IMR-90 (cell line): Measurements from ENCODE around the gene TOGARAM2. TPM values are rescaled to one million over a fixed set of nuclear protein-coding genes. Genes with fewer than 3 reads are reported as not detected.

Experiments used
- ATAC-seq: fragments of 200-7000 bp; cut with Tn5 transposase; 2 replicates; pipeline ENCODE4 v1.9.1; 2020; ENCODE audit warnings: low read depth, mild to moderate bottlenecking, moderate library complexity
- BruUV-seq: library from RNA; stranded (reverse); fragments of 400-500 nt; replicated peaks from 2 replicates; lab custom pipeline; 2021; lab: Mats Ljungman, UMichigan
- CTCF ChIA-PET: fragments of 300-600 bp; formaldehyde crosslinking; extraction: SDS; loops from one replicate; lab custom pipeline; 2021; ENCODE audit warnings: antibody characterized with exemption; lab: Yijun Ruan, JAX
- POLR2A ChIA-PET: fragments of 300-600 bp; sonication (Branson Sonifier 250); formaldehyde crosslinking; loops from one replicate; lab custom pipeline; 2022; ENCODE audit warnings: antibody characterized with exemption; ENCODE audit not compliant: unreplicated experiment; lab: Charles Lee
- DNase-seq: peaks from one replicate; pipeline ENCODE4 v3.0.0; 2013
- H2AFZ ChIP-seq: replicated peaks from 2 replicates; pipeline ENCODE3; 2013; ENCODE audit warnings: low read length, mild to moderate bottlenecking; ENCODE audit not compliant: poor library complexity
- H2AK5ac ChIP-seq: 2 replicates; pipeline ENCODE4 v1.6.1; 2013; ENCODE audit warnings: low read depth, low read length, inconsistent platforms
- H2AK9ac ChIP-seq: replicated peaks from 2 replicates; pipeline ENCODE3; 2013; ENCODE audit warnings: mild to moderate bottlenecking, low read depth, low read length, moderate library complexity; ENCODE audit not compliant: poor library complexity
- H2BK120ac ChIP-seq: 2 replicates; pipeline ENCODE4 v1.6.1; 2013; ENCODE audit warnings: low read depth, low read length, inconsistent platforms
- H2BK15ac ChIP-seq: 3 replicates; pipeline ENCODE4 v1.6.1; 2013; ENCODE audit warnings: low read depth, low read length, inconsistent platforms
- H2BK20ac ChIP-seq: 2 replicates; pipeline ENCODE4 v1.6.1; 2013; ENCODE audit warnings: low read depth, mild to moderate bottlenecking, inconsistent platforms, low read length, moderate library complexity
- H2BK5ac ChIP-seq: 2 replicates; pipeline ENCODE4 v1.6.1; 2013; ENCODE audit warnings: mild to moderate bottlenecking, low read depth, low read length, inconsistent platforms; ENCODE audit not compliant: poor library complexity, severe bottlenecking
- H3K14ac ChIP-seq: replicated peaks from 2 replicates; pipeline ENCODE4 v1.6.1; 2013; ENCODE audit warnings: low read depth, low read length, inconsistent platforms
- H3K18ac ChIP-seq: 2 replicates; pipeline ENCODE4 v1.6.1; 2013; ENCODE audit warnings: low read depth, low read length, control low read depth
- H3K23ac ChIP-seq: 2 replicates; pipeline ENCODE4 v1.6.1; 2013; ENCODE audit warnings: low read depth, low read length, inconsistent platforms
- H3K27ac ChIP-seq: 2 replicates; pipeline ENCODE4 v1.5.1; 2013; ENCODE audit warnings: mild to moderate bottlenecking, control low read depth, low read length; ENCODE audit not compliant: insufficient read depth
- H3K27me3 ChIP-seq: 2 replicates; pipeline ENCODE4 v1.6.1; 2013; ENCODE audit warnings: low read length; ENCODE audit not compliant: control insufficient read depth, insufficient read depth
- H3K36me3 ChIP-seq: 2 replicates; pipeline ENCODE4 v1.6.1; 2013; ENCODE audit warnings: low read length, mixed read lengths; ENCODE audit not compliant: control insufficient read depth, insufficient read depth
- H3K4ac ChIP-seq: 2 replicates; pipeline ENCODE4 v1.6.1; 2013; ENCODE audit warnings: low read depth, low read length, inconsistent platforms
- H3K4me1 ChIP-seq: 2 replicates; pipeline ENCODE4 v1.6.1; 2013; ENCODE audit warnings: low read length, mixed read lengths; ENCODE audit not compliant: control insufficient read depth, insufficient read depth
- H3K4me2 ChIP-seq: 2 replicates; pipeline ENCODE4 v1.6.1; 2013; ENCODE audit warnings: low read depth, mild to moderate bottlenecking, control low read depth, low read length, moderate library complexity
- H3K4me3 ChIP-seq: 2 replicates; pipeline ENCODE4 v1.5.1; 2013; ENCODE audit warnings: low read depth, mild to moderate bottlenecking, control low read depth, low read length, moderate library complexity; ENCODE audit not compliant: insufficient read depth
- H3K56ac ChIP-seq: 2 replicates; pipeline ENCODE4 v1.6.1; 2013; ENCODE audit warnings: low read length, inconsistent platforms; ENCODE audit not compliant: insufficient read depth; ENCODE audit errors: extremely low read depth
- H3K79me1 ChIP-seq, 2 experiments: 2 replicates each; pipeline ENCODE4 v1.6.1; 2013; ENCODE audit warnings: low read length in 2 of 2, inconsistent platforms in 1 of 2, low read depth in 1 of 2
- H3K9ac ChIP-seq: 2 replicates; pipeline ENCODE4 v1.6.1; 2013; ENCODE audit warnings: low read depth, low read length, control low read depth
- H3K9me1 ChIP-seq: 2 replicates; pipeline ENCODE4 v1.6.1; 2013; ENCODE audit warnings: low read length, inconsistent platforms; ENCODE audit not compliant: insufficient read depth
- H3K9me3 ChIP-seq: 2 replicates; pipeline ENCODE4 v1.6.1; 2013; ENCODE audit warnings: low read length; ENCODE audit not compliant: control insufficient read depth, insufficient read depth
- H4K20me1 ChIP-seq: 2 replicates; pipeline ENCODE4 v1.6.1; 2013; ENCODE audit warnings: low read length, inconsistent platforms; ENCODE audit not compliant: insufficient read depth
- H4K5ac ChIP-seq: 2 replicates; pipeline ENCODE4 v1.6.1; 2013; ENCODE audit warnings: mild to moderate bottlenecking, low read depth, low read length, control low read depth
- H4K8ac ChIP-seq, 2 experiments: 2 replicates each; pipeline ENCODE4 v1.6.1; 2013; ENCODE audit warnings: low read depth in 2 of 2, low read length in 2 of 2, control low read depth in 1 of 2, inconsistent platforms in 1 of 2
- H4K91ac ChIP-seq: 2 replicates; pipeline ENCODE4 v1.6.1; 2013; ENCODE audit warnings: low read depth, low read length, inconsistent platforms; ENCODE audit not compliant: insufficient read depth
- BHLHE40 ChIP-seq: fragments of 150-350 bp; IDR thresholded peaks from 2 replicates; pipeline ENCODE4 v1.6.1; 2016; ENCODE audit warnings: mild to moderate bottlenecking, low read depth, low read length
- MAFK ChIP-seq: IDR thresholded peaks from 2 replicates; pipeline ENCODE4 v1.6.1; 2012; ENCODE audit warnings: low read depth, low read length, improper control_type of control experiment
- MAZ ChIP-seq: IDR thresholded peaks from 2 replicates; pipeline ENCODE4 v1.6.1; 2012; ENCODE audit warnings: low read depth, mild to moderate bottlenecking, low read length, improper control_type of control experiment, moderate library complexity, borderline replicate concordance
- NFE2L2 ChIP-seq: fragments of 150-350 bp; IDR thresholded peaks from 2 replicates; pipeline ENCODE4 v1.6.1; 2016; ENCODE audit warnings: low read depth, mild to moderate bottlenecking, low read length
- RAD21 ChIP-seq: IDR thresholded peaks from 2 replicates; pipeline ENCODE4 v1.6.1; 2012; ENCODE audit warnings: low read length, improper control_type of control experiment
- RCOR1 ChIP-seq: IDR thresholded peaks from 2 replicates; pipeline ENCODE4 v1.6.1; 2012; ENCODE audit warnings: mild to moderate bottlenecking, low read length, improper control_type of control experiment; ENCODE audit not compliant: insufficient replicate concordance
- USF2 ChIP-seq: fragments of 150-350 bp; IDR thresholded peaks from 2 replicates; pipeline ENCODE4 v1.6.1; 2017; ENCODE audit warnings: mild to moderate bottlenecking, antibody characterized with exemption, low read length, low read depth
- WGBS, 2 experiments: methylation state at CpG; one replicate each; pipeline versions ENCODE4 v1.1.5 to v1.1.7; 2013; ENCODE audit warnings: missing lambda C conversion rate in 2 of 2; ENCODE audit not compliant: insufficient read length in 1 of 2; ENCODE audit errors: extremely low coverage in 2 of 2; 5-methylcytosine and 5-hydroxymethylcytosine counted together
- dilution Hi-C: fragments of 300-500 bp; cut with HindIII; formaldehyde crosslinking; loops from one replicate; pipeline ENCODE4 v1.14.3; 2018; ENCODE audit warnings: low sequenced_read_pairs; ENCODE audit not compliant: unreplicated experiment
- in situ Hi-C: fragments of 300-500 bp; cut with MboI; formaldehyde crosslinking; loops from 3 replicates; pipeline ENCODE4 v1.14.3; 2019; ENCODE audit warnings: low sequenced_read_pairs, inconsistent platforms, mixed read lengths
- intact Hi-C: fragments of 100-400 bp; cut with micrococcal nuclease; formaldehyde crosslinking; loops from 2 replicates; pipeline ENCODE4 v1.10.0; 2022
- polyA plus RNA-seq, 3 experiments: library from polyadenylated mRNA; depleted of rRNA; stranded (reverse); fragments of >200 nt; gene quantifications; 2 replicates each; pipeline ENCODE4 v1.2.3, GENCODE V29; 2012; ENCODE audit warnings: low replicate concordance in 1 of 3
- total RNA-seq: library from RNA; depleted of rRNA; stranded (reverse); fragments of >200 nt; gene quantifications from 2 replicates; pipeline ENCODE4 v1.2.3, GENCODE V29; 2012

The TOGARAM2 gene
- total and polyA plus RNA-seq, 2 of the 4 experiments (the other 2 are of a cell fraction), result under 0.01 to 0.38 TPM

GRCh38 chr2:28941008-28941407 lies 40.1 kb upstream of the TOGARAM2 start:
- Histone ChIP-seq H2AK5ac (no peak overlapping the region), H3K27me3 (no peaks in the 10 kb centered on the region), H2BK15ac (no peak overlapping the region), H2BK120ac (no peak overlapping the region), H3K56ac (no peak overlapping the region), H3K4me3 (no peak overlapping the region), H3K9me3 (no peaks in the 10 kb centered on the region), H4K91ac (no peak overlapping the region), H4K5ac (no peak overlapping the region), H4K8ac (no peak overlapping the region), H3K27ac (no peak overlapping the region), H3K4ac (no peak overlapping the region), H4K20me1 (no peaks in the 10 kb centered on the region), H3K18ac (no peak overlapping the region), H3K23ac (no peak overlapping the region), H3K36me3 (peaks cover 37% of the 10 kb centered on the region), H3K9me1 (no peaks in the 10 kb centered on the region), H3K9ac (no peak overlapping the region), H2BK20ac (no peak overlapping the region), H3K4me1 (no peaks in the 10 kb centered on the region), H3K79me1 (peaks cover 18 to 25% of the 10 kb centered on the region in 2 experiments), H2BK5ac (no peak overlapping the region), H3K14ac (no peak overlapping the region), H2AFZ (no peak overlapping the region), H3K4me2 (no peak overlapping the region), H2AK9ac (no peak overlapping the region)
- BruUV-seq, result no TSS peak
- intact Hi-C loops (no loop called here), dilution Hi-C loops (no loop called here), in situ Hi-C loops (no loop called here)
- TF ChIP-seq RCOR1 (no peak), BHLHE40 (no peak), NFE2L2 (no peak), USF2 (no peak), MAZ (no peak), RAD21 (no peak), MAFK (peak; percentile 59; the same call in 1 of the 2 replicates)
- POLR2A ChIA-PET, result no interaction called here
- WGBS, 2 experiments, result no CpG with 5 or more reads among the region's 3 CpGs
- no peak for DNase-seq
- CTCF ChIA-PET, result no interaction called here
- ATAC-seq, result no peak
